Dermis blood vessel endothelial cell (primary cell): Measurements from ENCODE around the gene CYP1A2. TPM values are rescaled to one million over a fixed set of nuclear protein-coding genes. Genes with fewer than 3 reads are reported as not detected.
"Not testable (repeated sequence)": the region's sequence is repeated elsewhere in the genome, so short reads cannot be mapped to it uniquely, and the experiment has no call there.

Experiments
- DNase-seq: peaks from one replicate; pipeline ENCODE4 v3.0.0; 2010
- total RNA-seq: library from RNA; depleted of rRNA; stranded (reverse); fragments of >200 nt; gene quantifications from 2 replicates; pipeline ENCODE4 v1.2.3, GENCODE V29; 2014

Gene CYP1A2
- total RNA-seq, 1 donor from 2014 or later, result not detected

GRCh38 chr15:74777769-74778598 is 29.3 kb downstream of the CYP1A2 start:
- no peak for DNase-seq

- DNase-seq, result no peak
These were observed 29.9 kb downstream of the CYP1A2 start for GRCh38 chr15:74778599-74778970.

- no peak for DNase-seq
These were observed 30.6 kb downstream of the CYP1A2 start for GRCh38 chr15:74779162-74779648.

- DNase-seq, result no peak
These were observed 32.1 kb downstream of the CYP1A2 start for GRCh38 chr15:74780523-74781430.

GRCh38 chr15:74781431-74782258 is 33.0 kb downstream of the CYP1A2 start, which contains the start of gene CSK:
Gene CSK (plus strand): TSS chr15:74782080. CDS start chr15:74798298, 16,218 bp downstream.
- DNase-seq, result peak; percentile 77

- DNase-seq, result no peak
These were observed 33.8 kb downstream of the CYP1A2 start for GRCh38 chr15:74782259-74783071.

GRCh38 chr15:74783072-74783807 is 34.6 kb downstream of the CYP1A2 start:
- peak; percentile 45 for DNase-seq

GRCh38 chr15:74783808-74784175 is 35.1 kb downstream of the CYP1A2 start:
- no peak for DNase-seq

- DNase-seq, result no peak
These were observed 36.0 kb downstream of the CYP1A2 start for GRCh38 chr15:74784426-74785193.

- DNase-seq, result no peak
These were observed 36.8 kb downstream of the CYP1A2 start for GRCh38 chr15:74785194-74786032.

GRCh38 chr15:74786081-74786480 is 37.4 kb downstream of the CYP1A2 start:
- DNase-seq, result not testable (repeated sequence)

GRCh38 chr15:74786551-74787165 is 38.0 kb downstream of the CYP1A2 start:
- DNase-seq, result no peak

GRCh38 chr15:74787251-74788041 is 38.8 kb downstream of the CYP1A2 start:
- peak; percentile 58 for DNase-seq

- no peak for DNase-seq
These were observed 39.5 kb downstream of the CYP1A2 start for GRCh38 chr15:74788042-74788682.

- DNase-seq, result no peak
These were observed 40.1 kb downstream of the CYP1A2 start for GRCh38 chr15:74788683-74789151.

- no peak for DNase-seq
These were observed 40.6 kb downstream of the CYP1A2 start for GRCh38 chr15:74789171-74789631.

- no peak for DNase-seq
These were observed 41.1 kb downstream of the CYP1A2 start for GRCh38 chr15:74789741-74790079.
